ENCODE measurements around the gene HIPK2.

The HIPK2 gene

DNA sequence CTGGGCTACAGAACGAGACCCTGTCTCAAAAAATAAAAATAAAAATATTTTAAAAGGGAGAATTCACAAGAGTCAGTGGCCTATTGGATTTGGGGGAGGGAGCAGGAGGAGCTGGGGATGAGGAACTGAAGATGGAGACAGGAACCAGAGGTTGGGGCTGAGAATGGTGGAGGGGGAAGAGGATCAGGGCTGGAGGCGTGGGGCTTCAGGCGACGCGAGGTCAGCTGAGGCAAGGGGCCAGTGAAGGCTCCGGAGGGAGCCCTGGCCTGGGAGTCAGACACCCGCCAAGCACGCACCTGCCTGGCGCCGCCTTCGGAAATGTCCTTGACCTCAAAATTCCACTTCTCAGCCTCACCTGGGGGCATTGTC, 255.0 kb downstream of the HIPK2 start:
- TF ChIP-seq TCF4 (CRISPR knock-in tag; IDR thresholded peaks at IDR 0.05; ENCODE audit: borderline replicate concordance) (no peak), ZNF8 (CRISPR knock-in tag; IDR thresholded peaks at IDR 0.05) (no peak), ESRRG (CRISPR knock-in tag; IDR thresholded peaks at IDR 0.05) (no peak), ZNF70 (CRISPR knock-in tag; IDR thresholded peaks at IDR 0.05) (no peak), OSR1 (CRISPR knock-in tag; IDR thresholded peaks at IDR 0.05) (no peak), TOX (CRISPR knock-in tag; IDR thresholded peaks at IDR 0.05; ENCODE audit: borderline replicate concordance) (no peak), ZNF565 (CRISPR knock-in tag; conservative IDR thresholded peaks at IDR 0.05; ENCODE audit: low read depth) (no peak)
- TF ChIP-seq, protein P1, sequence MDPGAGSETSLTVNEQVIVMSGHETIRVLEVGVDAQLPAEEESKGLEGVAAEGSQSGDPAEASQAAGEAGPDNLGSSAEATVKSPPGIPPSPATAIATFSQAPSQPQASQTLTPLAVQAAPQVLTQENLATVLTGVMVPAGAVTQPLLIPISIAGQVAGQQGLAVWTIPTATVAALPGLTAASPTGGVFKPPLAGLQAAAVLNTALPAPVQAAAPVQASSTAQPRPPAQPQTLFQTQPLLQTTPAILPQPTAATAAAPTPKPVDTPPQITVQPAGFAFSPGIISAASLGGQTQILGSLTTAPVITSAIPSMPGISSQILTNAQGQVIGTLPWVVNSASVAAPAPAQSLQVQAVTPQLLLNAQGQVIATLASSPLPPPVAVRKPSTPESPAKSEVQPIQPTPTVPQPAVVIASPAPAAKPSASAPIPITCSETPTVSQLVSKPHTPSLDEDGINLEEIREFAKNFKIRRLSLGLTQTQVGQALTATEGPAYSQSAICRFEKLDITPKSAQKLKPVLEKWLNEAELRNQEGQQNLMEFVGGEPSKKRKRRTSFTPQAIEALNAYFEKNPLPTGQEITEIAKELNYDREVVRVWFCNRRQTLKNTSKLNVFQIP (CRISPR knock-in tag; IDR thresholded peaks at IDR 0.05; ENCODE audit: borderline replicate concordance, low read depth): no peak
- TF ChIP-seq, protein P2, sequence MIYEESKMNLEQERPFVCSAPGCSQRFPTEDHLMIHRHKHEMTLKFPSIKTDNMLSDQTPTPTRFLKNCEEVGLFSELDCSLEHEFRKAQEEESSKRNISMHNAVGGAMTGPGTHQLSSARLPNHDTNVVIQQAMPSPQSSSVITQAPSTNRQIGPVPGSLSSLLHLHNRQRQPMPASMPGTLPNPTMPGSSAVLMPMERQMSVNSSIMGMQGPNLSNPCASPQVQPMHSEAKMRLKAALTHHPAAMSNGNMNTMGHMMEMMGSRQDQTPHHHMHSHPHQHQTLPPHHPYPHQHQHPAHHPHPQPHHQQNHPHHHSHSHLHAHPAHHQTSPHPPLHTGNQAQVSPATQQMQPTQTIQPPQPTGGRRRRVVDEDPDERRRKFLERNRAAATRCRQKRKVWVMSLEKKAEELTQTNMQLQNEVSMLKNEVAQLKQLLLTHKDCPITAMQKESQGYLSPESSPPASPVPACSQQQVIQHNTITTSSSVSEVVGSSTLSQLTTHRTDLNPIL (CRISPR knock-in tag; IDR thresholded peaks at IDR 0.05; ENCODE audit: low read depth): no peak
- ATAC-seq: no peak; the same call in 2 of the 3 replicates

DNA sequence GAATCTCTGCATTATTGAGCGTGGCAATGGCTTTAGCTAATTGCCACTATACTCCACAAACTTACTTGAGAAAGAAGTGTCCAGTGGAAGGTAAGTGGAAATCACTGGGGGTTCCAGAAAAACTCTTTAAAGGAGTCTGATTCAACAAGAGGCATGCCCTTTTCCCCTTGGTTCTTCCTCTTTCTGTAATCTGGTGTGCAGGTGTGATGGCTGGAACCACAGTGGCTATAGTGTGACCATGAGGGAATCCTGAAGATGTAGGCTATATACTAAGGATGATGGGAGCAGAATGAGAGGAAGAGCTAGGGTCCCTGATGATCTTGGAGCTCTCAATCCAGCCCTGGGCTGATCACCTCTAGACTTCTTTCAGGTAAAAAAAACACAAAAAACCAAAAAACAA, 256.4 kb downstream of the HIPK2 start:
- ATAC-seq: no peak
- TF ChIP-seq RARB (CRISPR knock-in tag; IDR thresholded peaks at IDR 0.05): no peak
- TF ChIP-seq, protein P3, sequence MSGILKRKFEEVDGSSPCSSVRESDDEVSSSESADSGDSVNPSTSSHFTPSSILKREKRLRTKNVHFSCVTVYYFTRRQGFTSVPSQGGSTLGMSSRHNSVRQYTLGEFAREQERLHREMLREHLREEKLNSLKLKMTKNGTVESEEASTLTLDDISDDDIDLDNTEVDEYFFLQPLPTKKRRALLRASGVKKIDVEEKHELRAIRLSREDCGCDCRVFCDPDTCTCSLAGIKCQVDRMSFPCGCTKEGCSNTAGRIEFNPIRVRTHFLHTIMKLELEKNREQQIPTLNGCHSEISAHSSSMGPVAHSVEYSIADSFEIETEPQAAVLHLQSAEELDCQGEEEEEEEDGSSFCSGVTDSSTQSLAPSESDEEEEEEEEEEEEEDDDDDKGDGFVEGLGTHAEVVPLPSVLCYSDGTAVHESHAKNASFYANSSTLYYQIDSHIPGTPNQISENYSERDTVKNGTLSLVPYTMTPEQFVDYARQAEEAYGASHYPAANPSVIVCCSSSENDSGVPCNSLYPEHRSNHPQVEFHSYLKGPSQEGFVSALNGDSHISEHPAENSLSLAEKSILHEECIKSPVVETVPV (CRISPR knock-in tag; IDR thresholded peaks at IDR 0.05): no peak
- TF ChIP-seq, protein P2 (CRISPR knock-in tag; IDR thresholded peaks at IDR 0.05; ENCODE audit: low read depth): no peak
- no peak for TF ChIP-seq GLIS3 (CRISPR knock-in tag; IDR thresholded peaks at IDR 0.05)
- TF ChIP-seq ZNF565 (CRISPR knock-in tag; conservative IDR thresholded peaks at IDR 0.05; ENCODE audit: low read depth): no peak
- TF ChIP-seq ZFP3 (CRISPR knock-in tag; IDR thresholded peaks at IDR 0.05): no peak
- no peak for TF ChIP-seq OSR1 (CRISPR knock-in tag; IDR thresholded peaks at IDR 0.05)
- no peak for TF ChIP-seq ZNF8 (CRISPR knock-in tag; IDR thresholded peaks at IDR 0.05)
- TF ChIP-seq, protein P4, sequence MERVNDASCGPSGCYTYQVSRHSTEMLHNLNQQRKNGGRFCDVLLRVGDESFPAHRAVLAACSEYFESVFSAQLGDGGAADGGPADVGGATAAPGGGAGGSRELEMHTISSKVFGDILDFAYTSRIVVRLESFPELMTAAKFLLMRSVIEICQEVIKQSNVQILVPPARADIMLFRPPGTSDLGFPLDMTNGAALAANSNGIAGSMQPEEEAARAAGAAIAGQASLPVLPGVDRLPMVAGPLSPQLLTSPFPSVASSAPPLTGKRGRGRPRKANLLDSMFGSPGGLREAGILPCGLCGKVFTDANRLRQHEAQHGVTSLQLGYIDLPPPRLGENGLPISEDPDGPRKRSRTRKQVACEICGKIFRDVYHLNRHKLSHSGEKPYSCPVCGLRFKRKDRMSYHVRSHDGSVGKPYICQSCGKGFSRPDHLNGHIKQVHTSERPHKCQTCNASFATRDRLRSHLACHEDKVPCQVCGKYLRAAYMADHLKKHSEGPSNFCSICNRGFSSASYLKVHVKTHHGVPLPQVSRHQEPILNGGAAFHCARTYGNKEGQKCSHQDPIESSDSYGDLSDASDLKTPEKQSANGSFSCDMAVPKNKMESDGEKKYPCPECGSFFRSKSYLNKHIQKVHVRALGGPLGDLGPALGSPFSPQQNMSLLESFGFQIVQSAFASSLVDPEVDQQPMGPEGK (CRISPR knock-in tag; IDR thresholded peaks at IDR 0.05; ENCODE audit: borderline replicate concordance): no peak
- no peak for TF ChIP-seq CSDC2 (CRISPR knock-in tag; IDR thresholded peaks at IDR 0.05)
- TF ChIP-seq ARNTL (CRISPR knock-in tag; IDR thresholded peaks at IDR 0.05; ENCODE audit: borderline replicate concordance, low read depth): no peak

DNA sequence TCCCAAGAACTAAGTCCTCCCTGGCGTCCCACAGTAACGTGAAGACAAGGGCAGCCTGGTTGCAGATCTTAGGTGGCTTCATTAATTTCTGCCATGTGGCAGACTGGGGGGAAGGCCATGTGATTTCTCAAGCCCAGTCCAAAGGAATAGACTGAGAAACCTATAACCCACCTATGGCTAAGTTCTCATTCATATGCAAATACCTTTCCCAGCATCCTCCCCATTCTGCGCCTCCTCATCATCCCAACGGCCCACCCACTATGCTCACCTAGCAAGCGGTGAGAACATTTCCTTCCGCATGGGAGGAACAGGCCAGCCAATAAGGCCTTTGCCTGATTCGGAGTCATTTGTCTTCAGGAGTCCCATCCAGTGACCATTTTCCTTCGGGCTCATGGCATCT, 262.5 kb downstream of the HIPK2 start:
- TF ChIP-seq ZC3H10 (CRISPR knock-in tag; IDR thresholded peaks at IDR 0.05): no peak
- TF ChIP-seq, protein P5, sequence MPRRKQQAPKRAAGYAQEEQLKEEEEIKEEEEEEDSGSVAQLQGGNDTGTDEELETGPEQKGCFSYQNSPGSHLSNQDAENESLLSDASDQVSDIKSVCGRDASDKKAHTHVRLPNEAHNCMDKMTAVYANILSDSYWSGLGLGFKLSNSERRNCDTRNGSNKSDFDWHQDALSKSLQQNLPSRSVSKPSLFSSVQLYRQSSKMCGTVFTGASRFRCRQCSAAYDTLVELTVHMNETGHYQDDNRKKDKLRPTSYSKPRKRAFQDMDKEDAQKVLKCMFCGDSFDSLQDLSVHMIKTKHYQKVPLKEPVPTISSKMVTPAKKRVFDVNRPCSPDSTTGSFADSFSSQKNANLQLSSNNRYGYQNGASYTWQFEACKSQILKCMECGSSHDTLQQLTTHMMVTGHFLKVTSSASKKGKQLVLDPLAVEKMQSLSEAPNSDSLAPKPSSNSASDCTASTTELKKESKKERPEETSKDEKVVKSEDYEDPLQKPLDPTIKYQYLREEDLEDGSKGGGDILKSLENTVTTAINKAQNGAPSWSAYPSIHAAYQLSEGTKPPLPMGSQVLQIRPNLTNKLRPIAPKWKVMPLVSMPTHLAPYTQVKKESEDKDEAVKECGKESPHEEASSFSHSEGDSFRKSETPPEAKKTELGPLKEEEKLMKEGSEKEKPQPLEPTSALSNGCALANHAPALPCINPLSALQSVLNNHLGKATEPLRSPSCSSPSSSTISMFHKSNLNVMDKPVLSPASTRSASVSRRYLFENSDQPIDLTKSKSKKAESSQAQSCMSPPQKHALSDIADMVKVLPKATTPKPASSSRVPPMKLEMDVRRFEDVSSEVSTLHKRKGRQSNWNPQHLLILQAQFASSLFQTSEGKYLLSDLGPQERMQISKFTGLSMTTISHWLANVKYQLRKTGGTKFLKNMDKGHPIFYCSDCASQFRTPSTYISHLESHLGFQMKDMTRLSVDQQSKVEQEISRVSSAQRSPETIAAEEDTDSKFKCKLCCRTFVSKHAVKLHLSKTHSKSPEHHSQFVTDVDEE (CRISPR knock-in tag; IDR thresholded peaks at IDR 0.05): no peak
- TF ChIP-seq, protein P3 (CRISPR knock-in tag; IDR thresholded peaks at IDR 0.05): no peak
- TF ChIP-seq ISL1 (CRISPR knock-in tag; IDR thresholded peaks at IDR 0.05): no peak
- ATAC-seq: no peak
